Prostate gland (tissue), 2 donors: ENCODE results near the gene POU3F4. TPM values are rescaled to one million over a fixed set of nuclear protein-coding genes. Genes with fewer than 3 reads are reported as not detected.
A peak's percentile ranks its signal among the peaks of the same experiment; 100 is the strongest.

Experiments used
- DNase-seq: peaks from one replicate; pipeline ENCODE4 v3.0.0-alpha.2; 2019; ENCODE audit warnings: low spot score
- H3K27ac ChIP-seq, 2 donors: fragments of 200-600 bp; sonication (generic); 2 replicates each; pipeline ENCODE4 v1.5.1; 2017 to 2019
- H3K27me3 ChIP-seq: fragments of 200-600 bp; sonication (generic); replicated peaks from 2 replicates; pipeline ENCODE4 v1.5.1; 2019; ENCODE audit not compliant: insufficient read depth
- H3K36me3 ChIP-seq, 2 donors: fragments of 200-600 bp; sonication (generic); 1 replicate in 1 of 2; 2 replicates in 1 of 2; pipeline versions ENCODE4 v1.5.1 to v1.8.1; 2017 to 2019
- H3K4me1 ChIP-seq: fragments of 200-600 bp; sonication (generic); replicated peaks from 2 replicates; pipeline ENCODE4 v1.5.1; 2019
- H3K4me3 ChIP-seq, 2 donors: fragments of 200-600 bp; sonication (generic); 2 replicates each; pipeline ENCODE4 v1.5.1; 2017 to 2019
- H3K9me3 ChIP-seq: fragments of 200-600 bp; sonication (generic); 2 replicates; pipeline ENCODE4 v1.5.1; 2017
- POLR2A ChIP-seq: fragments of 450-650 bp; IDR thresholded peaks from one replicate; pipeline ENCODE4 v1.6.1; 2016; ENCODE audit warnings: antibody characterized with exemption, mild to moderate bottlenecking
- POLR2AphosphoS5 ChIP-seq: sonication (generic); formaldehyde crosslinking; IDR thresholded peaks from one replicate; pipeline ENCODE4 v1.6.1; 2017; ENCODE audit warnings: antibody characterized with exemption
- WGBS: methylation state at CpG from one replicate; pipeline ENCODE4 v1.1.5; 2018; 5-methylcytosine and 5-hydroxymethylcytosine counted together
- intact Hi-C: fragments of 100-400 bp; cut with DNase I; formaldehyde crosslinking; loops from one replicate; pipeline ENCODE4 v1.14.2; 2022
- total RNA-seq, 2 donors: library from RNA; depleted of rRNA; stranded (reverse); fragments of >200 nt; gene quantifications; one replicate each; pipeline ENCODE4 v1.1.0, GENCODE V29; 2016
- TF ChIP-seq, protein P1 (sequence below), 4 experiments: fragments of 200-600 bp in 2 of 4; fragments of 450-650 bp in 2 of 4; sonication (generic) in 2 of 4; IDR thresholded peaks; 1 replicate in 3 of 4; 2 replicates in 1 of 4; pipeline ENCODE4 v1.5.1; 2016 to 2019; ENCODE audit warnings: antibody characterized with exemption in 4 of 4, mild to moderate bottlenecking in 2 of 4, moderate library complexity in 2 of 4

The POU3F4 gene
- total RNA-seq = not detected

DNA sequence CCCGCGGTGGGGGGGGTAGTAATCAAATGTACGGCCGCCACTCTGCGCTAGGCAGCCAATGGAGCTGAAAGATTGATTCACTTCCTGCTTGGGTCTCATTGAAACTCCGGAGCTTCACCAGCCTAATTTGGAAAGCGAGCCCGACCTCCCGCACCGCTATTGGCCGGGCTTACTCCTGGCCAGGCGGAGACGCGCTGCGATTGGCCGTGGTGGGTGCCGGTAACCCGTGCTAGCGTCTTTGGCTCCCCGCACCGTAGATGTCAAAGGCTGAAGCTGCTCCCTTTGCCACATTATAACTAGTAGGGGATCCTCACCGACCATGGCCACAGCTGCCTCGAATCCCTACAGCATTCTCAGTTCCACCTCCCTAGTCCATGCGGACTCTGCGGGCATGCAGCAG, at the start of gene POU3F4:
POU3F4 (plus strand) TSS at position 285 of the 400 bp plus-strand sequence; CDS start at position 320, 35 bp downstream.
- Histone ChIP-seq H3K27me3 (no peaks in the 10 kb centered on the region), H3K27ac (no peak within 1 kb of the TSS), H3K36me3 (no peaks in the 10 kb centered on the region), H3K9me3 (no peaks in the 10 kb centered on the region), H3K4me3 (no peak within 1 kb of the TSS), H3K4me1 (no peaks in the 10 kb centered on the region)
- WGBS = 1% methylated on average over 18 of the region's 25 CpGs
- DNase-seq = no peak
- intact Hi-C loops = no loop called here
- TF ChIP-seq POLR2A (no peak), POLR2AphosphoS5 (no peak)
- TF ChIP-seq, protein P1, sequence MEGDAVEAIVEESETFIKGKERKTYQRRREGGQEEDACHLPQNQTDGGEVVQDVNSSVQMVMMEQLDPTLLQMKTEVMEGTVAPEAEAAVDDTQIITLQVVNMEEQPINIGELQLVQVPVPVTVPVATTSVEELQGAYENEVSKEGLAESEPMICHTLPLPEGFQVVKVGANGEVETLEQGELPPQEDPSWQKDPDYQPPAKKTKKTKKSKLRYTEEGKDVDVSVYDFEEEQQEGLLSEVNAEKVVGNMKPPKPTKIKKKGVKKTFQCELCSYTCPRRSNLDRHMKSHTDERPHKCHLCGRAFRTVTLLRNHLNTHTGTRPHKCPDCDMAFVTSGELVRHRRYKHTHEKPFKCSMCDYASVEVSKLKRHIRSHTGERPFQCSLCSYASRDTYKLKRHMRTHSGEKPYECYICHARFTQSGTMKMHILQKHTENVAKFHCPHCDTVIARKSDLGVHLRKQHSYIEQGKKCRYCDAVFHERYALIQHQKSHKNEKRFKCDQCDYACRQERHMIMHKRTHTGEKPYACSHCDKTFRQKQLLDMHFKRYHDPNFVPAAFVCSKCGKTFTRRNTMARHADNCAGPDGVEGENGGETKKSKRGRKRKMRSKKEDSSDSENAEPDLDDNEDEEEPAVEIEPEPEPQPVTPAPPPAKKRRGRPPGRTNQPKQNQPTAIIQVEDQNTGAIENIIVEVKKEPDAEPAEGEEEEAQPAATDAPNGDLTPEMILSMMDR (IDR thresholded peaks at IDR 0.05) = no peak

DNA sequence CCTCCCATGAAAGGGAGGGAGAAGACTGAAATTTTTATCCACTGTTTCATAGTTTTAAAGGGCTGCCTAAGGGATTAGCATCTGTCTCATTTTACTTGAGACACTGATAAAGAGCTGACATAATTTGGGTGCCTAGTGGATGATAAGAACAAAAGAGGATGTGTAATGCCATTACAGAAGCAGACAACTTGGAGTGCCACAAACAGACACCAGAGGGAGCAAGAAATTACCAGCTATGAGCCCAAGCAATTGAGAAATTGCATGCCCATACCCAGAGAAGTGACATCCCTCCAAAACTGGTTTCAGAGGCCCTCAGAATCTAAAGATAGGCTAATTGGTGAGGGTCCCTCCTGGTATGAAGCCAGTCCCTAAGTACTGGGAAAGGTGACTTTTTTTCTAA, 38.5 kb upstream of the POU3F4 start:
- intact Hi-C loops = no loop called here
- H3K4me1 ChIP-seq = no peaks in the 10 kb centered on the region
- H3K27ac ChIP-seq = no peak overlapping the region
- no peaks in the 10 kb centered on the region for H3K27me3 ChIP-seq
- H3K4me3 ChIP-seq = no peak overlapping the region
- H3K36me3 ChIP-seq = no peaks in the 10 kb centered on the region
- H3K9me3 ChIP-seq = no peaks in the 10 kb centered on the region
- no peak for TF ChIP-seq POLR2AphosphoS5
- no peak for TF ChIP-seq POLR2A
- TF ChIP-seq, protein P1 (IDR thresholded peaks at IDR 0.05) = peak in 1 of 4 experiments; percentile 12
- no peak for DNase-seq

DNA sequence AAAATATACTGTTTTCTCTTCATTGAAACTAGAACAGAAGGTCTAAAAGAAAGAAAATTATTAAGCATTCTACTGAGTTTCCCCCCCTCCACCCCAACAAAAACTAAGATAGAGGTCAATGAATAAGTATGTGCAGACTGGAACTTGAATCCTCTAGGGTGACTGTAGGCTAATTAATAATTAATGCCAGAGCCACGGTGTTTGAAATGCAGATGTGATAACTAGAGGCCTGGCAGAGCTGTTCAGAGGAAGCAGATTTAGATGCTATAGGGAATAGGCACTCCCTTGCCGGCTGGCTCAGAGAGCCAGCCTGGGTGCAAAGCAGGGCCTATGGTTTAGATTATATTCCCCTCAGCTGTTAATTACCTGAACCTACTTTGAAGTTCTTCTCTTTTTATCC, 12.2 kb upstream of the POU3F4 start:
- Histone ChIP-seq H3K4me3 (no peak overlapping the region), H3K27ac (no peak overlapping the region), H3K9me3 (no peaks in the 10 kb centered on the region), H3K4me1 (no peaks in the 10 kb centered on the region), H3K27me3 (no peaks in the 10 kb centered on the region), H3K36me3 (no peaks in the 10 kb centered on the region)
- WGBS = 24% methylated on average over 2 of the region's 2 CpGs
- no peak for DNase-seq
- intact Hi-C loops = no loop called here
- TF ChIP-seq POLR2AphosphoS5 (no peak), POLR2A (no peak)
- TF ChIP-seq, protein P1 (IDR thresholded peaks at IDR 0.05) = no peak

DNA sequence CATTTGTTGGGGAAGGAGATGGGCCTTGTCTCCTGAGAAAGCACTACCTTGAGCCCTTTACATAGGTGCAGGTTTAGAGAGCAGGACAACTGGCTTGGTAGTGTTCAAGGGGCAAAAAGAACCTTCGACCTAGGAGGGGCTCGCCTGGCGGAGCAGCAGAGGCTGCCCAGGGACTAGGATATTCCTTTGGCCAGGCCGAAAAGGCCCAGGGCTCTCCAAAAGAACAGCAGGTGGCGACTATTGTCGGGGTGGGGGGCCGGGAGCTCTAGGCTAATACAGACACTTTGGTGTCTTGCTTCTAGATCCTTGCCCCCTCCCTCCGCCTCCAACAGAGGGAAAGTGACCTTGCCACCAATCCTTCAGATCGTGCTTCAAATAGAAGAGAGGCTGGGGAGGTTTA, 7.1 kb upstream of the POU3F4 start:
- Histone ChIP-seq H3K9me3 (no peaks in the 10 kb centered on the region), H3K36me3 (no peaks in the 10 kb centered on the region), H3K4me3 (no peak overlapping the region), H3K27me3 (no peaks in the 10 kb centered on the region), H3K4me1 (no peaks in the 10 kb centered on the region), H3K27ac (no peak overlapping the region)
- 23% methylated on average over 9 of the region's 9 CpGs for WGBS
- TF ChIP-seq, protein P1 (IDR thresholded peaks at IDR 0.05) = no peak
- TF ChIP-seq POLR2A = no peak
- TF ChIP-seq POLR2AphosphoS5 = no peak
- intact Hi-C loops = no loop called here
- DNase-seq = no peak

DNA sequence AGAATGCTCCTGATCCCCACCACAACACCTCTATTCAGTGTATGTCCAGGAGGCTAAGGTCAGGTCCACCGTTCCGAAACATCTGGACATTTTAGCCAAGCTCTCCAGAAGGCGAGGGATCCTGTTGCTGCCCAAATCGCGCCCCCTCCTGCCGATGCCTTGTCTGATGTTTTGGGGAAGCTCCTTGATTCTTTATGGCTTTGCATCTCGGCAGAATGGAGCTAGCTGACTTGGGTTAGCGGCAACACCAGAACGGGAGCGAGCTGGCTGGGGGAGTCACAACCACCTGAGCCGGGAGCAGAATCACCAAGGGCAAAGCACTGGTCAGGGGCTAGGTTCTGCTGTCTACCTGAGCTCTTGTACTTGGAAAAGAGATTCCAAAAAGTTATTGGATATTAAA, 6.6 kb upstream of the POU3F4 start:
- H3K27me3 ChIP-seq = no peaks in the 10 kb centered on the region
- DNase-seq = no peak
- TF ChIP-seq POLR2AphosphoS5 = no peak
- TF ChIP-seq, protein P1 (IDR thresholded peaks at IDR 0.05) = no peak
- no peak for TF ChIP-seq POLR2A

More for the DNA sequence above, 6.6 kb upstream of the POU3F4 start:
- no peaks in the 10 kb centered on the region for H3K4me1 ChIP-seq
- no peaks in the 10 kb centered on the region for H3K36me3 ChIP-seq
- no peak overlapping the region for H3K27ac ChIP-seq
- no peak overlapping the region for H3K4me3 ChIP-seq
- 2% methylated on average over 7 of the region's 11 CpGs for WGBS
- no peaks in the 10 kb centered on the region for H3K9me3 ChIP-seq
- intact Hi-C loops = no loop called here
